ENCODE results near the gene CISD2.
"Not testable (repeated sequence)": the region's sequence is repeated elsewhere in the genome, so short reads cannot be mapped to it uniquely, and the experiment has no call there.

CISD2 gene

GRCh38 chr4:102868781-102869568 is at the start of gene CISD2:
Gene CISD2, plus strand, starts transcription at chr4:102868992. Its CDS starts 93 bp downstream, at chr4:102869085.
- DNase-seq = peak; percentile 84 to 87

DNA sequence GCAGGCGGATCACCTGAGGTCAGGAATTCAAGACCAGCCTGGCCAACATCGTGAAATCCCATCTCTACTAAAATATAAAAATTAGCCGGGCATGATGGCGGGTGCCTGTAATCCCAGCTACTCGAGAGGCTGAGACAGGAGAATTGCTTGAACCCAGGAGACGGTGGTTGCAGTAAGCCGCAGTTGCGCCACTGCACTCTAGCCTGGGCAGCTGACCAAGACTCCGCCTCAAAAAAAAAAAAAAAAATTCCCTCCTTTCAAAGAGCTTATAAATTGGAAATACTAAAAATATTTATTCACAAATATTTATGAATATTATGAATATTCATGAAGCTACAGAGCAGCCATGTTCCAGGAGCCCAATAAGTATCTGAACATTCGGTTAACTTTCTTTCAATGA is 49.7 kb upstream of the CISD2 start:
- DNase-seq = not testable (repeated sequence)

- peak in 1 of 2 donors; percentile 54 for DNase-seq
Observed at GRCh38 chr4:102819588-102820365, 49.0 kb upstream of the CISD2 start.

DNA sequence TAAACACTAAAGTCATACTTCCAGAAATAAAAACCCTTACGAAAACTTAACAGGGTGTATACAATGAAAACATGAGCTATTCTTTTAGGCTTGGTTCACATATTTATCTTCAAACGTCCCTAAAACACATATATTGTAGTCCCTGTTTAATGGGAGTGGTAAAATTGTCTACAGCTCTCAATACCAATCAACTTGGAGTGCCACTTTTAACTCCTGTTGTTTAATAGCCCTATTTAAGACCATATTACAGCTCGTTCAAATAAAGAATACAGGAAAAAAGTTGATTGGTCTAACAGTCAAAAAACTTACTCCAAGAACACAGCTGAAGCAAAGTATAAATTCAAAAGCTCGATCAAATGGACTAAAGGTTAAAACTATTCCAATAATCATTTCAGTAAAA is 45.3 kb upstream of the CISD2 start:
- DNase-seq = no peak

DNA sequence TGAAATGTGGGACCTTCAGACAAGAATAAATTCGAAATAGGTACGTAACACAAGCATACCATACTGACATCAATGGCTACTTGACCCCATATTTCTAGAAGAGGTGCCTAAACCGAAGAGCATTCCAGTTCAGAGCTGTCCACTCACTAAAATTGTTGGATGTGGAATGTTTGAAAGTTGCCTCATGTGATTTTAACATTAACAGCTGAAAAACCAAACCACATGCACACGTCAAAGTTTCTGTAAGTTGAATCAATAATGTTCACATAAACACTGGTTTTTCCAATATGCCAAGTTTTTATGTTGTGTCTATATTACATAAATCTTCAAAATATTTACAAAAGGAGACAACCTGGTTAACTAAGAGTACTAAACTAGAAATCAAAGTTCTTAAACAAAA is 44.9 kb upstream of the CISD2 start:
- no peak for DNase-seq

DNA sequence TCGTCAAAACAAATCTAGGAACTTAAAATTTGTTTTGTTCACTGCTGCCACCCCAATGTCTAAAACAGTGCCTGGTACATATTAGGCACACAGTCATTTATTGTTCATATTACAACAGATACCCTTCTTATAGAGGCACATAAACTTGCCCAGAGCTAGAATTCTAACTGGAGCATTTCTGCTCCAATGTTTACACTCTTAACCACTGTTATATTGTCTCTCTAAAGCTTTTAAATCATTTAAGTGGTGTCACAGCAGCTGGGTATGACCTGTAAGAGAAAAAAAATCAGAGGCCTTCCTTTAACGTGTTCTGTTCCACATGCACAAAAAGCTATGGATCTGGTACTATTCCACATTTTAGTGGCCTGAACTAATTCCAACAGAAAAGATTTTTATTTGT is 44.4 kb upstream of the CISD2 start:
- no peak for DNase-seq

- peak; percentile 20 to 39 for DNase-seq
Observed at GRCh38 chr4:102825261-102826091, 43.3 kb upstream of the CISD2 start.

DNA sequence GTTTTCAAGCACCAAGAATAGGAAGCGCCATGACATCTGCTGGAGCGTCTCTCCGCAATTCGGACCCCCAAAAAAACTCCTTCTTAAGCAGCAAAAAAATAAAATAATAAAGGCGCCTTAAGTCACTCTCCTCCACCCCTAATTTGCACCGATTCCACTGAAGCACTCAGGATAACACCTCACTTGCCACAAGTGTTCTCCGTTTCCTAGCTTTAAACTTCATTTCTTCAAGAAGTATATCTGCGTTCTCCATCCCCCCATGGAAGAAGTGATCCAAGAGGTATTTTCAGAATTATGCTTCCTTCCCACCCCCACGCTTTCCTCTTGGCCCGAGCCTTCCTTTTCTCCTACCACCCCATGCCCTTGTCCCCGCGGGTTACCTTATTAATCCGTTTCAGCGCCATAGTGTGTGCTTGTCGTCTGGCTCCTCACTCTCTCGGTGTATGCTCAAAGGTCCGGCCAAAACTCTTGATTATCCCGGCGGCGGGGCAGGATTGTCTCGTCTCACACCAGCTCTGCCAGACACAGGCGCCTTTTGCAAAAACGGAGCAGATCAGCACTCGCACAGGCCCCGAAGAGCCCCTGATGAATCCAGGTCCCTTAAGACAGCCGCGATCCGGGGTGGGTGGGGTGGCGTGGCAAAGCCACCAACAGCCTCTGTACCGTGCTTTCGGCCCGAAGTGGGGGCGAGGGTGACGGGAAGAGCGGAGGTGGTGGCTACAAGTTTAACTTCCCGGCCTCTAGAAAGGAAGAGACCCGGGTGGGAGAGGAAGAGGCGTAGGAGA is 42.5 kb upstream of the CISD2 start:
- DNase-seq = no peak

DNA sequence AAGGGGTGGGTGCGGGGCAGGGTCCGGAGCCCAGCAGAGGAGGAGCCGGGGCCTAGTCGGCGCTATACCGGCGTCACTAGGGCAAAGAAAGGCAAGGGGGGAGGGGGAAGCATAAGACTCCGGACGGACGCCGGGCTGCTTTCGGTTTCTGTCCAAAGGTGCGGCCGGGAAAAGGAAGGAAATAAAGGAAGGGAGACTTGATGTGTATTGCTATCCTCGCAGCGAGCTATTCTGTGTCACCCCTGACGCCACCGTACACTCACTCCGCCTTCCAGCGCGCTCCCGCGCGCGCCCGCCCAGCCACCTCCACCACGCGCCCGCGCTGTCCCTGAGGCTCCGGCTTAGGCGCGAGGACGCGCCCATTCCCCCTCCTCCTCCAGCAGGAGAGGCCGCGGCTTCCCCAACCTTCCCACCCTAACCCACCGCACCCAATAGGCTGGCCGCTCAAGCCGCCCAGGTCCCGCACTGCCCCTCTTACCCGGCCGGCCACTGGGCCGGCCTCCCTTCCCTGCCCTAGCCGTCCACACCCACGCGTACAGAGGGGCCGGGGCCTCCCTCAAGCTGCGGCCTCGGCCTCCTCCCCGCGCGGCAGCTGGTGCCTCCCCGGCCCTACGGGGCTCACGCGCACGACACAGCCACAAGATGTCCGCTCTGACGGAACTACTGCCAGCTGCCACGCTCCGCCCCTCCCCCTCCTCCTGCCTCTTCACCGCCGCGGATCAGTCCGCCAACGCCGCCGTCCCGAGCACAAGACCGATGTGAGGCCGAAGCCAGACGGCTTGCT is 41.7 kb upstream of the CISD2 start, which contains the start of gene UBE2D3:
UBE2D3 (minus strand) TSS at position 662 of the 784 bp plus-strand sequence. CDS start 1,043 bp downstream, outside the sequence.
- DNase-seq = peak; percentile 94 to 96

DNA sequence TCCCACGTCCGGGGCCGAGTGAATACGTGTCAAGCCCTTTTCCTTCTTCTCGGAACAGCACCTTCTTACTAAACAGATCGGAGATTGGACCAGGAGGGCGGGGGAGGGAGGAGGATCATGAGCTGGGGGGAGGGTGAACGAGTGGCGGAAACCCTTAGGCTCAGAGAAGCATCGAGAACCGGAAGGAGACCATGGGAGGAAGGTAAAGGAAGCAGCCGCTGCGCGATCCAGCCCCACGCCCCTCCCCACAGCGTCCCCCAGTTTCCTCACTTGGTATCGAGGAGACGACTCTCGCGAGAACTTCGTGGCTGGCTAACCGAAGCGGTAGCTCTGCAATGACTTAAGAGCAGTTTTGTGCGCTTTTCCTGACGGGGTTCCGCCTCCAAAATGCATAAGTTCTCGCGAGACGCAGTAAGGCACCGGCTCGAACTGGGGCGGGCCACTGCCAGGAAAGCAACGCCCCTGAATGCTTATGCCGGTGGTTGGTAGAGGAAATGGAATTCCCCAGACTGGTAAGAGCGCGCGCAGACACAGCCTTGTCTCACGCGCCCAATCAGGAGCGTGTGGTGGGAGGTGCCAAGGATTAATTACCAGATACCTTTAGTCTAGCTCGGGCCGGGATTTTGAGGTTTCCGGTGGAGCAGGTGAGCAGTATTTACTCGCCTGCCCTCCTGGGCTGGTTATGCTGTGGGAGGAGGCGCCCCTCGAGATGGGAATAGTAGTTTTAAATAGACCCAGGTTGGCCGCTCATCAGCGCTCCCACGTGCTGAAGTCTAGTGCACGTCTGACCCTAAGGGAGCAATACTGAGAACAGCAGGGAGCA is 40.9 kb upstream of the CISD2 start:
- DNase-seq = peak; percentile 99 to 100

GRCh38 chr4:102828497-102828808 is 40.3 kb upstream of the CISD2 start:
- no peak for DNase-seq

DNA sequence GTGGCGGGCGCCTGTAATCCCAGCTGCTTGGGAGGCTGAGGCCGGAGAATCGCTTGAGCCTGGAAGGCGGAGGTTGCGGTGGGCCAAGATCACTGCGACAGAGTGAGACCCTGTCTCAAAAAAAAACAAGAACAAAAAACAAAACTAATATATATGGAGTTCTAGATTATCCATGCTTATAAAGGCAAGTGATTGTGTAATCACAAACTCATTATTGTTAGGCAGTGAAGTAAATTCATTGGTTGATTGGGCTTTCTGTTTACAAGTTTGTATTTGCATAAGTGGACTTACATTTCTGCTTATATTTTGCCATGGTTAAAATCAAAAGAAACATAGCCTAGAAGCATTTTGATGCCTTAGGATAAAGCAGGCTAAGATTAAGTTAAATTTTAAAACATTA is 39.0 kb upstream of the CISD2 start:
- no peak for DNase-seq

- DNase-seq = no peak
Observed at GRCh38 chr4:102832105-102832504, 36.7 kb upstream of the CISD2 start.

DNA sequence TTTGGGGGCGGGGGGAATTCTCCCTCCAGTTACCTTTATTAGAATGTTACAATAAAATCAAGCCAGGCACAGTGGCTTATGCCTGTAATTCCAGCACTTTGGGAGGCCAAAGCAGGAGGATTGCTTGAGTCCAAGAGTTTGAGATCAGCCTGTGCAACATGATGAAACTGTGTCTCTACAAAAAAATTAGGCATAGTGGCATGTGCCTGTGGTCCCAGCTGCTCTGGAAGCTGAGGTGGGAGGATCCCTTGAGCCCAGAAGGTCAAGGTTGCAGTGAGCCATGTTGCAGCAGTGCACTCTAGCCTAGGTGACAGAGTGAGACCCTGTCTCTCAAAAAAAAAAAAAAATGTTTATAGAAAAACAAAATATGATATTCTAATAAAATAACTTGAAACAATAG is 36.1 kb upstream of the CISD2 start:
- DNase-seq = no peak

DNA sequence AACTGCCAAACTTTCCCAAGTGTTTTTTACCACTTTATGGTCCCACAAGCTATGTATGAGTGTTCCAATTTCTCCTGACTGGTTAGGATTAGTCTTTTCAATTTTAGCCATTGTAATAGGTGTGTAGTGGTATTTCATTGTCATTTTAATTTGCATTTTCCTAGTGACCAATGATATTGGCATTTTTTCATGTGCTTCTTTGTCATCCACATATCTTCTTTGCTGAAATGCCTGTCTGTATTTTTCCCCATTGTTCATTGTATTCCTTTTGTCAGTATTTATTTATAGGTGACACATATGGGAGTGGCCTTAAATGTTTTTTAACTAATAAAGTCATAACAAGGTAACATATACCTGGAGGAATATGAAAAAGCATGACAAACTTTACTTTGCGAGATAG is 32.2 kb upstream of the CISD2 start:
- no peak for DNase-seq

GRCh38 chr4:102842367-102842766 is 26.4 kb upstream of the CISD2 start:
- no peak for DNase-seq

GRCh38 chr4:102843273-102843672 is 25.5 kb upstream of the CISD2 start:
- no peak for DNase-seq

- no peak for DNase-seq
Observed at GRCh38 chr4:102843938-102844337, 24.9 kb upstream of the CISD2 start.

DNA sequence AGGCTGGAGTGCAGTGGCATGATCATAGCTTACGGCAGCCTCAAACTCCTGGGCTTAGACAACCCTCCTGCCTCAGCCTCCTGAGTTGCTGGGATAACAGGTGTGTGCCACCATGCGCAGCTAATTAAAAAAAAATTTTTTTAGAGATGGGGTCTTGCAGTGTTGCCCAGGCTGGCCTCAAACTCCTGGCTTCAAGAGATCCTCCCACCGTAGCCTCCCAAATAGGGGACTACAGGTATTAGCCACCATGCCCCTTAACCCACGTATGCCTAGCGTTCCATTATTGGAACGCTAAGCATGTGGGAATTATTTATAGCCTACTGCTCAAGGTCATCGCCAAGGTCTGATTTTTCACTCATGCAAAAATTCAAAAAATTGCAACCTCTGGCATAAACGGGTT is 21.1 kb upstream of the CISD2 start:
- DNase-seq = no peak

DNA sequence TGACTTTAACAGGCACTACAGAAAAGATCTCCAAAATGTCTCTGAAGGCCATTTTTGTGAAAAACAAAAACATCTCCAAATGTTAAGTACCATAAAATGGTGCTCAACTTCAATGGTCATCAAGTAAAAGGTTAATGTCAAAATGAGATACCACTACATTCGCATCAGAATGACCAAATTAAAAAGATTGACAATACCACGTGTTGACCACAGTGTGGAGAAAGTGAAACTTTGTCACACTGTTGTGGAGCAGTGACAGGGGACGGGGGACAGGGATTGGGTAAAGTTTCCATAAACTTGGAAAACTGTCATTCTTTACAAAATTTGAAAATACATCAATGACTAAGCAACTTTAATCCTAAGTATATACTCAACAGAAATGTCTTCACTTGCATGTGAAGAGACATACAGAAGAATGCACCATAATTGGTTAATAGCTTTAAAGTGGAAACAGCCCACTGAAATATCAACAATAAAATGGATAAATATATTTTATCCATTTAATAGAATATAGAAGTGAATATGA is 19.1 kb upstream of the CISD2 start:
- no peak for DNase-seq

- DNase-seq = no peak
Observed at GRCh38 chr4:102850370-102850769, 18.4 kb upstream of the CISD2 start.

Measured in activated CD4-positive, alpha-beta T cell treated with anti-CD3 and anti-CD28 coated beads for 4 hours (primary cell).